ENCODE measurements around the gene IQGAP2.
"Not testable (repeated sequence)": the region's sequence is repeated elsewhere in the genome, so short reads cannot be mapped to it uniquely, and the experiment has no call there.

Gene IQGAP2

GRCh38 chr5:76642390-76643040, 239.4 kb downstream of the IQGAP2 start:
- in situ Hi-C loops (cut with MboI; ENCODE audit: low sequenced_read_pairs), result no loop called here

- in situ Hi-C loops (cut with MboI; ENCODE audit: low sequenced_read_pairs), result no loop called here
Measured at GRCh38 chr5:76643371-76643770, 240.3 kb downstream of the IQGAP2 start.

- in situ Hi-C loops (cut with MboI; ENCODE audit: low sequenced_read_pairs), result no loop called here
Measured at GRCh38 chr5:76649140-76649539, 246.1 kb downstream of the IQGAP2 start.

GRCh38 chr5:76652809-76653414, 249.8 kb downstream of the IQGAP2 start:
- in situ Hi-C loops (cut with MboI; ENCODE audit: low sequenced_read_pairs), result no loop called here

GRCh38 chr5:76657091-76657490, 254.0 kb downstream of the IQGAP2 start:
- in situ Hi-C loops (cut with MboI; ENCODE audit: low sequenced_read_pairs), result no loop called here

GRCh38 chr5:76657683-76658311, 254.7 kb downstream of the IQGAP2 start:
- in situ Hi-C loops (cut with MboI; ENCODE audit: low sequenced_read_pairs), result no loop called here

GRCh38 chr5:76660360-76660759, 257.3 kb downstream of the IQGAP2 start:
- in situ Hi-C loops (cut with MboI; ENCODE audit: low sequenced_read_pairs), result no loop called here

GRCh38 chr5:76662521-76662920, 259.4 kb downstream of the IQGAP2 start:
- in situ Hi-C loops (cut with MboI; ENCODE audit: low sequenced_read_pairs), result no loop called here

GRCh38 chr5:76663573-76663972, 260.5 kb downstream of the IQGAP2 start:
- in situ Hi-C loops (cut with MboI; ENCODE audit: low sequenced_read_pairs), result no loop called here

GRCh38 chr5:76664079-76664478, 261.0 kb downstream of the IQGAP2 start:
- in situ Hi-C loops (cut with MboI; ENCODE audit: low sequenced_read_pairs), result no loop called here

GRCh38 chr5:76667495-76667894, 264.4 kb downstream of the IQGAP2 start:
- in situ Hi-C loops (cut with MboI; ENCODE audit: low sequenced_read_pairs), result no loop called here

- in situ Hi-C loops (cut with MboI; ENCODE audit: low sequenced_read_pairs), result no loop called here
Measured at GRCh38 chr5:76669245-76669644, 266.2 kb downstream of the IQGAP2 start.

- in situ Hi-C loops (cut with MboI; ENCODE audit: low sequenced_read_pairs), result no loop called here
Measured at GRCh38 chr5:76670508-76670907, 267.4 kb downstream of the IQGAP2 start.

GRCh38 chr5:76672242-76672641, 269.2 kb downstream of the IQGAP2 start:
- in situ Hi-C loops (cut with MboI; ENCODE audit: low sequenced_read_pairs), result no loop called here

GRCh38 chr5:76673125-76673524, 270.0 kb downstream of the IQGAP2 start:
- in situ Hi-C loops (cut with MboI; ENCODE audit: low sequenced_read_pairs), result no loop called here

- in situ Hi-C loops (cut with MboI; ENCODE audit: low sequenced_read_pairs), result no loop called here
Measured at GRCh38 chr5:76674330-76675066, 271.4 kb downstream of the IQGAP2 start.

- in situ Hi-C loops (cut with MboI; ENCODE audit: low sequenced_read_pairs), result no loop called here
Measured at GRCh38 chr5:76675364-76675763, 272.3 kb downstream of the IQGAP2 start.

GRCh38 chr5:76677849-76678472, 274.9 kb downstream of the IQGAP2 start:
- in situ Hi-C loops (cut with MboI; ENCODE audit: low sequenced_read_pairs), result no loop called here

GRCh38 chr5:76679231-76679630, 276.1 kb downstream of the IQGAP2 start:
- in situ Hi-C loops (cut with MboI; ENCODE audit: low sequenced_read_pairs), result no loop called here

- in situ Hi-C loops (cut with MboI; ENCODE audit: low sequenced_read_pairs), result not testable (repeated sequence)
Measured at GRCh38 chr5:76680826-76681225, 277.7 kb downstream of the IQGAP2 start.

GRCh38 chr5:76681287-76681686, 278.2 kb downstream of the IQGAP2 start:
- in situ Hi-C loops (cut with MboI; ENCODE audit: low sequenced_read_pairs), result no loop called here
